NCI-H774 (cell line): ENCODE data around the gene CHRNB4.

Source experiments
- DNase-seq: peaks from one replicate; lab custom pipeline; 2025; lab: John Stamatoyannopoulos, UW

CHRNB4 gene

DNA sequence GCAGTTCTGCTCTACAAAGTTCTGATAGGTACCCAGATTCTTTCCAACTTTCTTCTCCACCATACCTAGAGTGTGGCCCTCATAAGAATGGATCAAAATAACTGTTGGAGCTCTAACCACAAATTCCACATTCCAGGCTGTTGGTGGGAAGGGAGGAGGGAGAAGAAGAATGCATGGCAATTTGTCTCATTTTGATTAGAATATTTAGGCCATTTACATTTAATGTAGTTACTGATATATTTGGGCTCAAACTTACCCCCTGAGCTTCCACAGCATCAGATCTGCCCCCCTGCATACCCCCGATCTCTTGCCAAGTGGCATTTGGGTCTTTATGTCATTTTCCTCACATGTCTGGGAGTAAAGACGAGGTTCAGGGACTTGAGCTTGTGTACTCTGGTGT, 7.7 kb downstream of the CHRNB4 start:
- no peak for DNase-seq

DNA sequence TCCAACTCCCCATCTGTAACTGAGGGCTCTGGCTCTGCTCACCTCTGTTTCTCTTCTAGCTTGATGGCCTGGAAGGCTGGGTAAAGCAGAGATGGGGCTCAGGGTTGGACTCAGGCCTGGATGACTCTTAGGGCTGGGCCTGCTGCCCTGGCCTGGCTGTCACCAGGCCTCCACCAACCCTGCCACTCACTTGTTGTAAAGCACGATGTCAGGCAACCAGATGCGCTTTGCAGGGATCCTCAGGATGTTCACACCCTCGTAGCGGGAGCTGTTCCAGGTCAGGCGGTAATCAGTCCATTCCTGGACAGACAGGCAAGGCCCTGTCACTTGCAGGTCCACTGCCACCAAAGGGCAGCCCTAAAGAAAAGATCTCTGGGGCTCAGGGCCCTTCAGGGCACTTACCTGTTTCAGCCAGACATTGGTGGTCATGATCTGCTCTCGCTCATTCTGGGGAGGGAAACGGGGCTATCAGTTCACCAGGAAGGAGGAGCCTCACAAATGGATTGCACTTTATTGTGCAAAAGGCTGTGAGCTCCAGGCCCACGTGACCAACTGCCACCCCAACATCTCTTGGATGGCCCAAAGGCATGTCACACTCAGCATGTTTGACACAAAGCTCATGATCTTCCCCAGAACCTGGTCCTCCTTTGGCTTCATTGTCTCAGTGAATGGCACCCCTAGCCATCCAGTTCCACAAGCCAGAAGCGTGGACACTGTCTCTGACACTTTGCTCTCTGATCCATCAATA, 9.9 kb downstream of the CHRNB4 start:
- no peak for DNase-seq

DNA sequence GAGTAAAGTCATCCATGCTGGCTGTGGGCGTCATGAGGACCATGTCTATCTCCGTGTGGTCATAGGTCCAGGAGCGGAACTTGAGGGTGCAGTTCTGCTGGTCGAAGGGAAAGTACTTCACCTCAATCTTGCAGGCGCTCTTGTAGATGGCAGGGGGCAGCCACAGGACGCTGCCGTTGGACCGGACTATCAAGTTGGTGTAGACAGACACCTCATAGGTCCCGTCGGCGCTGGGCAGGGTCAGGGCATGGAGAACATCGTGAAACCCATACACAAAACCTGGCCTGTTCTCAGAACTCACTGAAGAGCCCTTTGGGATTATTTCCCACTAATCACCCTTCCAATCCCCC, 11.3 kb downstream of the CHRNB4 start:
- DNase-seq, result no peak

DNA sequence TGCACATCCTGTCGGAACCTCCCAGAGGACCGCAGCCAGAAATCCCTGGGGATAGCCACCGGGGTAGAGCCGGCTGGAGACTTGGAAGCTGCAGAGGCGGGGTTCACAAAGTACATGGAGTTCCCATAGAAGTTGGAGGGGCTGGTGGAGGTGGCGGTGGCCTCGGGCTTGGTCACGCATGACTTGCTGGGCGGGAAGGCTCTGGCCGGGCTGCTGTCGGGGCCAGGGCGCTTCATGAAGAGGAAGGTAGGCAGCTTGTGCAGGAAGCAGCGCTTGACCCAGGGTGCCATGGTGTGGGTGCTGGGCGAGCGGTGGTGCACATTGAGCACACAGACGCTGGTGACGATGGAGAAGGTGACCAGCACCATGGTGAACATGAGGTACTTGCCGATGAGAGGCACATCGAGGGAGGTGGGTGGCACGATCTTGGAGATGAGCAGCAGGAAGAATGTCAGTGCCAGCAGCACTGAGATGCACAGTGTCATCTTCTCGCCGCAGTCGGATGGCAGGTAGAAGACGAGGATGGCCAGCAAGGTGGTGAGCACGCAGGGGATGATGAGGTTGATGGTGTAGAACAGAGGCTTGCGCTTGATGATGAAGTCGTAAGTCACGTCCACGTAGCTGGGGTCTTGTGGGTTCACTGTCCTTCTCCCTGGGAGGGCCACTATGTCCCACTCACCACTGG, 11.8 kb downstream of the CHRNB4 start:
- no peak for DNase-seq

DNA sequence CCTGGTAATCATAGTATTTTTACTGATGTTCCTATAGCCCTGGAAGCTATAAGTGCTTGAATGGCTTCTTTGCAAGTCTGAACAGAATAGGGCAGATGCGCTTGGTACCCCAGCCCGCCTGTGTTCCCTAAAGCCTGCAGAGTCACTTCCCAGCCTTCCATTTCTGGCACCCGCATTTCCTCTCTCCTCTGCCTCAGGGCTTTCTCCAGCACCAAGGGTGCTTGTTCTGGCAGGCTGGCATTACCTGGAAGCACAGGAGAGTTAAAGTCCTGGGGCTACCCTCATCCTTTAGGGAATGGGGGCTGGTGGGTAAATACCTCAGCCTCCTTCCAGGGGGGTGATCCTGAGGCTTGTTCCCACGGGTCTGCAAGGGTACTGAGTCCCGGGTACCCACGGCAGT, 12.8 kb downstream of the CHRNB4 start:
- DNase-seq, result no peak

DNA sequence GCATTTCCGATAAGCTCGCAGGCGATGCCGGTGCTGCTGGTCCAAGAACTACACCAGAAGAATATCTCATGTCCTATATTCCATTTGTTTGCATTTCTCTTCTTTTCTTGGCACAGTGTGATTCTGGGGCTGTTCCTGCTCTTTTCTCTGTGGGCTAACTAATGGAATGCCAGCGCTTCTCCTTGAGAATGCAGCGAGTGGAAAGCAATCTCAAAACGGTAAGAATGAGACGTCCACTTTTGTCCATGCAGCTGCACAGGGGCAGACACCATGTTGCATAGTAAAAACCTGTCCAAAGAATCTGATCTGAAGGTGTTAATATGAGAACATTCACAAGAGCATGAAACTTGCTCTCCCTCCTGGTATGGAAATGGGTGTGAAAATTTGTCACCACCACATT, 13.7 kb downstream of the CHRNB4 start:
- no peak for DNase-seq

- no peak for DNase-seq
Measured at GRCh38 chr15:78626381-78626995, 14.5 kb downstream of the CHRNB4 start.

DNA sequence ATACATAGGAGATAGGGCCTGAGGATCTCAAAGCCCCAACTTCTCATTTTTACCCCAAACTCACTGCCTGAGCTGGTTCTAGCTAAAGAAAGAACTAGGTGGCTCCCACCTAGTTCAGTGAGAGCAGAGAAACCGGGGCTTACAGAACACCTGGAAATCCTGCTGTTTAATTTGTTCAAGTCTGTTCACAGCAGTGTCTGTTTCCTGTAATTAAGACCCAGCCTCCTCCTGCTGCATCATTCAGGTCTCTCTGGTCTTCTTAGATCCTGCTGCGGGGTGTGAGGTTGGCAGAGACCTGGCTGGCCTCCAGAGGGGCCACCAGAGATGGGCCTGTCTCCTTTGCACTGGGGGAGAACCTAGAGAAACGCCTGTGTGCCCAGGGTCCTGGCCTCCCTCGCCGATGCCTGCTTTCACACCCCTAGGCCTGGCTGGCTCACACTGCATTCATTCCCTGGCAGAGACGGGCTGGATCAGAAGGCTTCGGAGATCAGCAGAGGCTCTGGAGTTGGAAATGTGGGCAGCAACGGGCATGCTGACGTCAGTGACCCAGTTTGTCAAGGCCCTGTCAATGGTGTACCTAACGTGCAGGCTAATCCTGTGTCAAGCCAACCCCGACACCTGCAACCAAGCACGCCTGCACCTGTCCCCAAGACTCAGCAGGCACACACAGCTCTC, 15.3 kb downstream of the CHRNB4 start:
- DNase-seq, result peak; percentile 74

DNA sequence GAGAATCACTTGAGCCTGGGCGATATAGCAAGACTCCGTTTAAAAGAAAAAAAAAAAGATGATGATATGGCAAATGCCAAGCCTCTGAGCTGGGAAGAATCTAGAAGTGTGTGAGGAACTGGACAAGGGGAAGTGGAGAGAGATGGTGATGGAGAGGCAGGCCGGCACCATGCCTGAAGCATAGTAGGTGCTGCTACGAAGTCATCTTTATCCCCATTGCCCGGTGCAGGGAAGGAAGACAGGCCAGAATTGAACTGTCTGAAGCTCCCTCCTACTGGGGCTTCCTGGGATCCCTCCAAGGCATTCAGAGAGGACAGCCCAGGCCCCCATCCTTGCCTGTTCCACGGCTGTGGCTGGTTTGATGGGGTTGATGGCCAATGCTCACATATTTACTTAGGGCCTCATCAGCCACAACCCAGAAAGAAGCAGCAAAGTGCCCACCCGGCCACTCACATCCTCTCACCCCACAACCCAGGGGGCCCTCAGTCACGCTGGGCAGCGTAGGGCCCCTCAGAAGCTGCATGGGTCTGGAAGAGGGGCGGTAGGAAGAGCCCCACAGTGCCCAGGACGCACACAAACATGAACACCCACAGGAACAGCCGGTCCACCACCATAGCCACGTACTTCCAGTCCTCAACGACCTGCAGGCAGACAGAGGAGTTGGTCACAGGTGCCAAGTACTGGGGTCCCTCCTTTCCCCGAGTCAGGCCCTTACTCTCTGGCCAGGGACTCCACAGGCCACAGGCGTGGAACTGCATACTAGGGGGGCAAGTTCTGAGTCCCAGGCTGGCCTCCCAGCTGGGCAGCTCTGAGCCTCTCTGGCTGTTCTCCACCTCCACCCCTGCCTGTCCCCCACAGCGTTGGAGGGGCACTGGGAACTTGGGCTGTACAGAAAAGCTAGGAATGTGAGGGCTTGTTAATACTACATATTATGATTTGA, 16.1 kb downstream of the CHRNB4 start:
- no peak for DNase-seq

GRCh38 chr15:78623786-78624497, 17.1 kb downstream of the CHRNB4 start:
- no peak for DNase-seq

DNA sequence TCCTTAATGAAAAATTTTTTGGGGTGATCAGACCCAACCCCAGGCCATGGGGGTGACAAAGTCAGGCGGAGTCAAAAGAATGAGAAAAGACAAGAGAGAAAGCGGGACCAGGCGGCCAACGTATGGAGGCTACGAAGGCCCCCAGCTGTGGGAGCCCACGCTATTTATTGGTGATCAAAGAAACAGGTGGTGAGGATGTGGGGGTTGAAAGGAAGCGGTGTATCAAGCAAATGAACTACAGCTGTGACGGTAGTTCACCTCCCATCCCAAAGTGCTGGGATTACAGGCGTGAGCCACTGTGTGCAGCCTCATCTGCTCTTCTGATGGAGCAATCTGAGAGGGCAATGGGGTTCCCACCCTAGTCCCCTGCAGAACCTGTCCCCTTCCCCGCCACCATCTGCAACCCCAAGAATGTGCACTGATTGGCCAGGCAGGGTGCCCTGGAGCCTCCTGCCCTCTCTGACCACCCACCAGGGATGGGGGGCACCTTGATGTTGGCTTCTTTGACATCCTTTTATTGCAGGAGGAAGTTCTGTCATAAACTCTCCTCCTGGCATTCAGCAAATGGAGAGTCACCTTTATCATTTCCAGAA, 19.1 kb downstream of the CHRNB4 start:
- DNase-seq, result no peak

DNA sequence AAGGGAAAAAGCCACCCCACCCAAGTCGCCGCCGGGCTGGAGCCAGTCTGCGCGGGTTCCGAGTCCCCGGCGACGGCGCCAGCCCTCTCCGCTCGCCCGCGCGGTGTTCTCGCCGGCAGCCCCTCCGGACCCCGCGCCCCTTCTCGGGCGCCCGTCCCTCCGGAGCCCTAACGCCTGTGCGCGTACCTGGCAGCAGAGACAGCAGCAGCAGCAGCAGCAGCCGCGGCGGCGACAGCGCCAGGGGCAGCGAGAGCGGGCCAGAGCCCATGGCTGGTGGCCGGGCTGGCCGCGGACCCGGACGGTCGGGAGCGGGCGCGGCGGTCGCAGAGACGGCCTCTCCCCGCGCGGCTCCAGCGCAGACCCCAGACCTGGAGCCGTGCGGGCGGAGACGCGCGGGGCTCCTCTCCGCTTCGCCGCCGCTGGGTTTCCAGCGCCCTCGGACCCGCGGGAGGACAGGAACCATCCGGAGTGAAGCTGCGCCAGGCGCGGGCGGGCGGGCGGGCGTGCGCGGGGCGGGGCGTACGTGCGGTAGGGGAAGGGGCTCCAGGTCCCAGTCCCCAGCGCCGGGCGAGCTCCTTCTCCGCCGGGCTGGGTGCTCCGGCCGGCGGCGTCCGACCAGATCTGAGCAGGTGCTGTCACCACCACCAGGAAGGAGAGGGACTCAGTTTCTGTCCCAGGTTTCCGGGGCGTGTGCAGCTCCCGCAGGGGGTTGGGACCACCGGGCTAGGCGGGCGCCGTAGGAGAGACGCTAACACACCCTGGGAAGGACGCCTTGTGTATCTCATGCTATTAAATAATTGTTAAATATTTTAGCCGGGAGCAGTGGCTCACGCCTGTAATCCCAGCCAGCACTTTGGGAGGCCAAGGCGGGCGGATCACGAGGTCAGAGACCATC, 20.2 kb downstream of the CHRNB4 start, which contains the start of gene CHRNA3:
TSS of gene CHRNA3 (minus strand) at position 470 of the 895 bp plus-strand sequence. CDS start at position 268, 202 bp downstream.
- DNase-seq, result no peak

- no peak for DNase-seq
Measured at GRCh38 chr15:78620021-78620526, 20.9 kb downstream of the CHRNB4 start.

- no peak for DNase-seq
Measured at GRCh38 chr15:78619022-78619950, 21.7 kb downstream of the CHRNB4 start.

DNA sequence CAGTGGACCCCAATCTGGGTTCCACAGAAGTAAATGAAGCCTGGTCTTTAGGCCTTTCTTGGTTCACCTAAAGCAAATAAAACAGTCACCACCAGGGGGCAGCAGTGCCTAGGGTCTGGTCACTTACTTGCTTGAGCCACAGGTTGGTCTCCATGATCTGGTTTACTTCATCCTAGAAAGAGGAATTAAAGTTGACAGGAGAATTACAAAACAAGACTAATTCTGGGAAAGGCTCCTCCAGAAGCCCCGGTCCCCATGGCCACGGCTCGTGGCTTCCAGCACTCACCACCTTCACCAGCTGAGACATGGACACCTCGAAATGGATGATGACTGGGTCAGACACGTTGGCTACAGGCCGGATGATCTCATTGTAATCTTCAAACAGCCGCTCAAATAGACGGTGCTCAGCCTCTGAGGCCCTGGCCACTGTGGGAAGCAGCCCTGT, 22.5 kb downstream of the CHRNB4 start:
- peak; percentile 63 for DNase-seq

DNA sequence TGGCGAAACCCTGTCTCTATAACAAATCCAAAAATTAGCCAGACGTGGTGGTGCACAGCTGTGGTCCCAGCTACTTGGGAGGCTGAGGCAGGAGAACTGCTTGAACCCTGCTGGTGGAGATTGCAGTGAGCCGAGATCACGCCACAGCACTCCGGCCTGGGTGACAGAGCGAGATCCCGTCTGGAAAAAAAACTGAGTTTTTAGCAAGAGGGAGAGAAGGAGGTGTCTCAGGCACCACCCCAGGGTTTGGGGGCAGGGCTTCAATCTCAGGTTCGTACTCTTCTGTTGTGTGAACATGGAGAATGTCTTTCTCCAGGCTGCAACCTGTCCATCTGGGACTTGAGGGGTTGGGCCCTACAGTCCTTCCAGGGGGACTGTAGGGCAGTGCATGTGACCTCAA, 22.9 kb downstream of the CHRNB4 start:
- DNase-seq, result no peak

DNA sequence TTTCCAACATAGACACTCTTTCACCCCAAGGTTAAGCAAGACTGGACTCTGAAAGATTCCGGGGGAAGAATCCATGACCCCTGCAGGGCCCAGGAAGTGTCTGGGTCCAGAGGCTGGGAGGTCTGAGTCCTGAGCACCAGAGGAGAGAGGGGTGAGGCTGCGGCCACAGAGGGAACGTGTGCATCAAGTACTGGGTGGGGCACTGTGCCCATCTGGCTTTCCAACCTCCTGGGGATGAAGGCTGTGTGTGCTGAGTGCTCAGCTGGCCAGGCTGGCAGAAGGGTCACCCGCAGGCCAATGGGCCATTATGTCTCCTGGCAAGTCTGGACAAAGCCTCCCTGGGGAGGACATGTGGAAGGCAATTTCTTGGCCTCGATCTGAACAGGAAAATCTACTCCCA, 23.5 kb downstream of the CHRNB4 start:
- no peak for DNase-seq

DNA sequence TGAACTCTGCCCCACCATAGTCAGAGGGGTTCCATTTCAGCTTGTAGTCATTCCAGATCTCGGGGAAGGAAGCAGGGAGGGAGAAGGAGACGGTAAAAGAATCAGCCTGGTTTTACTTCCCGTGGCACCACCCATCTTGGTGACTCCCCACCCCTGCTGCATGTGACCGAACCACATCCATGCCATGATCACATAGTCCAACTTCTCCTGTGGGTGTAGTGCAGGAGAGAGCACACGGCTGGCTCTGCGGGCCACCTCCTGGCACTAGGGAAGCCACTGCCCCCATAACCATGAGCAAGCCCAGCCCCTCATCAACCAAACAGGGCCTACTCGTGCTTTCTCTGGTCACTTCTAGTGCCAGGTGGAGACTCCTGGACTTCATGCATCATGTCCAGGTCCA, 23.9 kb downstream of the CHRNB4 start:
- no peak for DNase-seq
